SK-N-MC (cell line): Measurements from ENCODE around the gene GSK3A.

Experiments used
- EZH2 ChIP-seq: fragments of 200-600 bp; sonication (generic); IDR thresholded peaks from one replicate; pipeline ENCODE4 v1.6.1; 2017; ENCODE audit warnings: antibody characterized with exemption
- FOXP2 ChIP-seq: optimal IDR thresholded peaks from 2 replicates; pipeline ENCODE3; 2011; ENCODE audit warnings: mild to moderate bottlenecking, moderate library complexity; ENCODE audit not compliant: insufficient read depth; ENCODE audit errors: extremely low read length, control extremely low read depth
- POLR2AphosphoS5 ChIP-seq: IDR thresholded peaks from 2 replicates; pipeline ENCODE4 v1.6.1; 2012; ENCODE audit warnings: mild to moderate bottlenecking, low read depth, low read length, borderline replicate concordance

- TF ChIP-seq EZH2 (no peak), POLR2AphosphoS5 (no peak), FOXP2 (no peak)
These were observed 51.1 kb downstream of the GSK3A start for GRCh38 chr19:42191330-42191729.
